Suppressor macrophage treated with lipopolysaccharide for 1 hour (primary cell): ENCODE results near the gene BFSP1.
A peak's percentile ranks its signal among the peaks of the same experiment; 100 is the strongest.

Experiments used
- DNase-seq, 3 donors: peaks; one replicate each; pipeline ENCODE4 v3.0.0-alpha.2; 2020 to 2022

BFSP1 gene

GRCh38 chr20:17530716-17531664, at the start of gene BFSP1:
BFSP1 (minus strand) TSS chr20:17531379; CDS start chr20:17531329, 50 bp downstream.
- DNase-seq: peak; percentile 41 to 78 (median 48)

- no peak for DNase-seq
Observed at GRCh38 chr20:17580895-17581294, 49.7 kb upstream of the BFSP1 start.

- DNase-seq: no peak
Observed at GRCh38 chr20:17579369-17580039, 48.3 kb upstream of the BFSP1 start.

GRCh38 chr20:17576215-17576614, 45.0 kb upstream of the BFSP1 start:
- DNase-seq: no peak

GRCh38 chr20:17573463-17573862, 42.3 kb upstream of the BFSP1 start:
- DNase-seq: no peak

GRCh38 chr20:17572034-17572638, 41.0 kb upstream of the BFSP1 start:
- DNase-seq: no peak

- DNase-seq: peak in 1 of 3 donors; percentile 15
Observed at GRCh38 chr20:17571153-17571527, 40.0 kb upstream of the BFSP1 start.

- peak; percentile 48 to 65 (median 62) for DNase-seq
Observed at GRCh38 chr20:17570347-17571152, 39.4 kb upstream of the BFSP1 start.

GRCh38 chr20:17569616-17570346, 38.6 kb upstream of the BFSP1 start, which contains the start of gene DSTN:
DSTN (plus strand) TSS chr20:17570075; CDS start chr20:17570209, 134 bp downstream.
- DNase-seq: peak; percentile 91 to 97 (median 96)

GRCh38 chr20:17568972-17569521, 37.9 kb upstream of the BFSP1 start:
- DNase-seq: peak; percentile 51 to 65 (median 60)

GRCh38 chr20:17568045-17568788, 37.0 kb upstream of the BFSP1 start:
- DNase-seq: no peak

GRCh38 chr20:17566345-17566744, 35.2 kb upstream of the BFSP1 start:
- no peak for DNase-seq

GRCh38 chr20:17565169-17565845, 34.1 kb upstream of the BFSP1 start:
- no peak for DNase-seq

- no peak for DNase-seq
Observed at GRCh38 chr20:17562804-17563305, 31.7 kb upstream of the BFSP1 start.

GRCh38 chr20:17560344-17561074, 29.3 kb upstream of the BFSP1 start:
- no peak for DNase-seq

GRCh38 chr20:17559338-17559737, 28.2 kb upstream of the BFSP1 start:
- no peak for DNase-seq

- DNase-seq: no peak
Observed at GRCh38 chr20:17558941-17559304, 27.7 kb upstream of the BFSP1 start.

- peak; percentile 70 to 89 (median 80) for DNase-seq
Observed at GRCh38 chr20:17558154-17558940, 27.2 kb upstream of the BFSP1 start.

GRCh38 chr20:17557675-17558006, 26.5 kb upstream of the BFSP1 start:
- no peak for DNase-seq
